HG02981 (cell line): ENCODE results near the gene CPSF7.
"Not testable (repeated sequence)": the region's sequence is repeated elsewhere in the genome, so short reads cannot be mapped to it uniquely, and the experiment has no call there.

ENCODE experiments used
- ATAC-seq: cut with Tn5 transposase; IDR thresholded peaks from one replicate; pipeline ENCODE4 v1.9.1; 2021; ENCODE audit warnings: mild to moderate bottlenecking, moderate library complexity; ENCODE audit not compliant: unreplicated experiment

The CPSF7 gene

GRCh38 chr11:61442616-61443015 lies 12.8 kb upstream of the CPSF7 start:
- ATAC-seq: no peak

GRCh38 chr11:61439615-61440014 lies 9.8 kb upstream of the CPSF7 start:
- no peak for ATAC-seq

GRCh38 chr11:61437496-61437895 lies 7.7 kb upstream of the CPSF7 start:
- no peak for ATAC-seq

GRCh38 chr11:61430839-61431238 lies 1.1 kb upstream of the CPSF7 start:
- ATAC-seq: not testable (repeated sequence)

- peak; percentile 59 for ATAC-seq
These were observed 457 bp downstream of the CPSF7 start for GRCh38 chr11:61429346-61429690.

GRCh38 chr11:61425367-61426131 lies 4.2 kb downstream of the CPSF7 start:
- ATAC-seq: no peak

- no peak for ATAC-seq
These were observed 7.5 kb downstream of the CPSF7 start for GRCh38 chr11:61422226-61422625.

- no peak for ATAC-seq
These were observed 11.6 kb downstream of the CPSF7 start for GRCh38 chr11:61418136-61418535.

- no peak for ATAC-seq
These were observed 12.1 kb downstream of the CPSF7 start for GRCh38 chr11:61417670-61418069.

GRCh38 chr11:61416941-61417340 lies 12.8 kb downstream of the CPSF7 start:
- no peak for ATAC-seq

- no peak for ATAC-seq
These were observed 14.4 kb downstream of the CPSF7 start for GRCh38 chr11:61415381-61415780.

GRCh38 chr11:61414547-61414946 lies 15.2 kb downstream of the CPSF7 start:
- ATAC-seq: no peak

- ATAC-seq: no peak
These were observed 16.3 kb downstream of the CPSF7 start for GRCh38 chr11:61413496-61413895.

- no peak for ATAC-seq
These were observed 18.2 kb downstream of the CPSF7 start for GRCh38 chr11:61411589-61411988.

- no peak for ATAC-seq
These were observed 22.6 kb downstream of the CPSF7 start for GRCh38 chr11:61406991-61407728.

GRCh38 chr11:61406067-61406466 lies 23.7 kb downstream of the CPSF7 start:
- ATAC-seq: no peak

- no peak for ATAC-seq
These were observed 25.1 kb downstream of the CPSF7 start for GRCh38 chr11:61404641-61405040.

GRCh38 chr11:61404103-61404502 lies 25.7 kb downstream of the CPSF7 start:
- ATAC-seq: no peak

- no peak for ATAC-seq
These were observed 26.1 kb downstream of the CPSF7 start for GRCh38 chr11:61403658-61404057.

- no peak for ATAC-seq
These were observed 28.2 kb downstream of the CPSF7 start for GRCh38 chr11:61401573-61401972.

- no peak for ATAC-seq
These were observed 28.6 kb downstream of the CPSF7 start for GRCh38 chr11:61401173-61401572.

- no peak for ATAC-seq
These were observed 36.7 kb downstream of the CPSF7 start for GRCh38 chr11:61392981-61393595.
